DOHH2 (cell line): ENCODE data around the gene DLEC1.

Source experiments
- H3F3A ChIP-seq: fragments of 200-600 bp; sonication (generic), shearing (Covaris generic); 2 replicates; pipeline ENCODE4 v1.6.0; 2016; ENCODE audit warnings: antibody characterized with exemption, mild to moderate bottlenecking; ENCODE audit not compliant: control insufficient read depth, insufficient read depth
- H3K27ac ChIP-seq: fragments of 200-600 bp; sonication (generic); 2 replicates; pipeline ENCODE4 v1.5.1; 2014; ENCODE audit warnings: low read depth, mild to moderate bottlenecking, low read length, moderate library complexity
- H3K27me3 ChIP-seq: fragments of 200-600 bp; sonication (generic); 2 replicates; pipeline ENCODE4 v1.6.1; 2014; ENCODE audit warnings: mild to moderate bottlenecking, low read length, mixed read lengths; ENCODE audit not compliant: control insufficient read depth
- H3K36me3 ChIP-seq: fragments of 200-600 bp; sonication (generic); 2 replicates; pipeline ENCODE4 v1.6.1; 2014; ENCODE audit warnings: mild to moderate bottlenecking, low read length, moderate library complexity, mixed read lengths; ENCODE audit not compliant: control insufficient read depth
- H3K4me1 ChIP-seq: fragments of 200-600 bp; sonication (generic); 2 replicates; pipeline ENCODE4 v1.6.1; 2014; ENCODE audit warnings: mild to moderate bottlenecking, low read length, mixed read lengths; ENCODE audit not compliant: control insufficient read depth
- H3K4me2 ChIP-seq: fragments of 200-600 bp; sonication (generic); 2 replicates; pipeline ENCODE4 v1.6.0; 2014; ENCODE audit warnings: mild to moderate bottlenecking, low read length, moderate library complexity
- H3K4me3 ChIP-seq: fragments of 200-600 bp; sonication (generic); 2 replicates; pipeline ENCODE4 v1.5.1; 2014; ENCODE audit warnings: mild to moderate bottlenecking, low read length, mixed read lengths
- H3K79me2 ChIP-seq: fragments of 200-600 bp; sonication (generic); 2 replicates; pipeline ENCODE4 v1.6.1; 2014; ENCODE audit warnings: mild to moderate bottlenecking, low read length, mixed read lengths; ENCODE audit not compliant: control insufficient read depth
- H3K9me2 ChIP-seq: fragments of 200-600 bp; sonication (generic); replicated peaks from 2 replicates; pipeline ENCODE4 v1.6.1; 2014; ENCODE audit warnings: mild to moderate bottlenecking, low read length, mixed read lengths; ENCODE audit not compliant: control insufficient read depth
- H3K9me3 ChIP-seq: fragments of 200-600 bp; sonication (generic); 2 replicates; pipeline ENCODE4 v1.6.1; 2014; ENCODE audit warnings: antibody characterized with exemption, low read length, mixed read lengths; ENCODE audit not compliant: control insufficient read depth, insufficient read depth
- H4K20me1 ChIP-seq: fragments of 200-600 bp; sonication (generic); 2 replicates; pipeline ENCODE4 v1.6.0; 2014; ENCODE audit warnings: low read depth, mild to moderate bottlenecking, antibody characterized with exemption, low read length, moderate library complexity; ENCODE audit not compliant: control insufficient read depth, insufficient read depth
- EZH2phosphoT487 ChIP-seq: fragments of 200-600 bp; sonication (generic); IDR thresholded peaks from 2 replicates; pipeline ENCODE4 v1.6.1; 2017; ENCODE audit warnings: borderline replicate concordance, mild to moderate bottlenecking, antibody characterized with exemption, low read length, moderate library complexity, mixed read lengths
- TF ChIP-seq, protein P1 (sequence below): fragments of 200-600 bp; sonication (generic); IDR thresholded peaks from one replicate; pipeline ENCODE4 v1.5.1; 2014; ENCODE audit warnings: antibody characterized with exemption, mild to moderate bottlenecking, low read depth, low read length; ENCODE audit not compliant: poor library complexity, severe bottlenecking

DLEC1 gene

GRCh38 chr3:38011111-38011510 is 27.9 kb upstream of the DLEC1 start:
- Histone ChIP-seq H3K4me3 (no peak overlapping the region), H3K4me2 (no peak overlapping the region), H3K27ac (no peak overlapping the region), H4K20me1 (no peaks in the 10 kb centered on the region), H3K27me3 (no peaks in the 10 kb centered on the region), H3F3A (no peaks in the 10 kb centered on the region; the same call in 1 of the 2 replicates), H3K79me2 (no peaks in the 10 kb centered on the region), H3K9me2 (no peaks in the 10 kb centered on the region), H3K4me1 (no peaks in the 10 kb centered on the region), H3K9me3 (no peaks in the 10 kb centered on the region), H3K36me3 (no peaks in the 10 kb centered on the region; the same call in 1 of the 2 replicates)
- TF ChIP-seq EZH2phosphoT487: no peak
- TF ChIP-seq, protein P1, sequence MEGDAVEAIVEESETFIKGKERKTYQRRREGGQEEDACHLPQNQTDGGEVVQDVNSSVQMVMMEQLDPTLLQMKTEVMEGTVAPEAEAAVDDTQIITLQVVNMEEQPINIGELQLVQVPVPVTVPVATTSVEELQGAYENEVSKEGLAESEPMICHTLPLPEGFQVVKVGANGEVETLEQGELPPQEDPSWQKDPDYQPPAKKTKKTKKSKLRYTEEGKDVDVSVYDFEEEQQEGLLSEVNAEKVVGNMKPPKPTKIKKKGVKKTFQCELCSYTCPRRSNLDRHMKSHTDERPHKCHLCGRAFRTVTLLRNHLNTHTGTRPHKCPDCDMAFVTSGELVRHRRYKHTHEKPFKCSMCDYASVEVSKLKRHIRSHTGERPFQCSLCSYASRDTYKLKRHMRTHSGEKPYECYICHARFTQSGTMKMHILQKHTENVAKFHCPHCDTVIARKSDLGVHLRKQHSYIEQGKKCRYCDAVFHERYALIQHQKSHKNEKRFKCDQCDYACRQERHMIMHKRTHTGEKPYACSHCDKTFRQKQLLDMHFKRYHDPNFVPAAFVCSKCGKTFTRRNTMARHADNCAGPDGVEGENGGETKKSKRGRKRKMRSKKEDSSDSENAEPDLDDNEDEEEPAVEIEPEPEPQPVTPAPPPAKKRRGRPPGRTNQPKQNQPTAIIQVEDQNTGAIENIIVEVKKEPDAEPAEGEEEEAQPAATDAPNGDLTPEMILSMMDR: no peak

GRCh38 chr3:38015485-38015884 is 23.5 kb upstream of the DLEC1 start:
- H3K27ac ChIP-seq: no peak overlapping the region
- H3K9me3 ChIP-seq: no peaks in the 10 kb centered on the region
- H3F3A ChIP-seq: no peaks in the 10 kb centered on the region; the same call in 1 of the 2 replicates
- no peaks in the 10 kb centered on the region for H4K20me1 ChIP-seq
- H3K9me2 ChIP-seq: no peaks in the 10 kb centered on the region
- no peak overlapping the region for H3K4me3 ChIP-seq
- no peaks in the 10 kb centered on the region for H3K36me3 ChIP-seq
- no peaks in the 10 kb centered on the region for H3K27me3 ChIP-seq
- no peaks in the 10 kb centered on the region for H3K79me2 ChIP-seq
- no peak overlapping the region for H3K4me2 ChIP-seq
- H3K4me1 ChIP-seq: no peaks in the 10 kb centered on the region
- TF ChIP-seq EZH2phosphoT487: no peak
- TF ChIP-seq, protein P1: no peak

DNA sequence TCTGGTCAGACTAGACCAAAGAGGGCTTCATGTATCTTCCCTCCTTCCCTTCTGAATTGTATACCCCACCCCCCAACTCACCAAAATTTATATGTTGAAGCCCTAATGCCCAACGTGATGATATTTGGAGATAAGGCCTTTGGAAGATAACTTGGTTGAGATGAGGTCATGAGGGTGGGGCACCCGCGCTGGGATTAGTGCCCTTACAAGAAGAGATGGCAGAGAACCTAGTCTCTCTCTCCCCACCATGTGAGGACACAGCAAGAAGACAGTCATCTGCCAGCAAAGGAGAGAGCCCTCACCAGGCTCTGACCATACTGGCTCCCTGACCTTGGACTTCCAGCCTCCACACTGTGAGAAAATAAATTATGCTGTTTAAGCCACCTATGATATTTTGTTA is 23.0 kb upstream of the DLEC1 start:
- H3K36me3 ChIP-seq: no peaks in the 10 kb centered on the region
- H3K4me2 ChIP-seq: no peak overlapping the region
- H3K9me2 ChIP-seq: no peaks in the 10 kb centered on the region
- TF ChIP-seq, protein P1: no peak
- TF ChIP-seq EZH2phosphoT487: no peak
- no peaks in the 10 kb centered on the region for H4K20me1 ChIP-seq
- H3K79me2 ChIP-seq: no peaks in the 10 kb centered on the region
- H3K9me3 ChIP-seq: no peaks in the 10 kb centered on the region
- H3K27ac ChIP-seq: no peak overlapping the region
- H3K4me3 ChIP-seq: no peak overlapping the region
- no peaks in the 10 kb centered on the region; the same call in 1 of the 2 replicates for H3F3A ChIP-seq
- H3K27me3 ChIP-seq: no peaks in the 10 kb centered on the region
- H3K4me1 ChIP-seq: no peaks in the 10 kb centered on the region

GRCh38 chr3:38016410-38016809 is 22.6 kb upstream of the DLEC1 start:
- Histone ChIP-seq H3K4me3 (no peak overlapping the region), H4K20me1 (no peaks in the 10 kb centered on the region), H3K4me1 (no peaks in the 10 kb centered on the region), H3K4me2 (no peak overlapping the region), H3K27me3 (no peaks in the 10 kb centered on the region), H3K9me2 (no peaks in the 10 kb centered on the region), H3K36me3 (no peaks in the 10 kb centered on the region), H3K9me3 (no peaks in the 10 kb centered on the region), H3F3A (no peaks in the 10 kb centered on the region; the same call in 1 of the 2 replicates), H3K27ac (no peak overlapping the region), H3K79me2 (no peaks in the 10 kb centered on the region)
- TF ChIP-seq, protein P1: no peak
- TF ChIP-seq EZH2phosphoT487: no peak
